Uterus (tissue), 2 donors: ENCODE results near the gene DCC.

Experiments
- POLR2A ChIP-seq, 2 donors: fragments of 450-650 bp; IDR thresholded peaks; one replicate each; pipeline ENCODE4 v1.6.1; 2016; ENCODE audit warnings: antibody characterized with exemption in 2 of 2, mild to moderate bottlenecking in 1 of 2, moderate library complexity in 1 of 2
- TF ChIP-seq, protein P1 (sequence below), 4 experiments: fragments of 200-600 bp in 2 of 4; fragments of 450-650 bp in 2 of 4; sonication (generic) in 2 of 4; IDR thresholded peaks; one replicate each; pipeline ENCODE4 v1.5.1; 2016 to 2019; ENCODE audit warnings: antibody characterized with exemption in 4 of 4, mild to moderate bottlenecking in 2 of 4, moderate library complexity in 1 of 4

- no peak for TF ChIP-seq POLR2A (IDR thresholded peaks at IDR 0.05)
- TF ChIP-seq, protein P1, sequence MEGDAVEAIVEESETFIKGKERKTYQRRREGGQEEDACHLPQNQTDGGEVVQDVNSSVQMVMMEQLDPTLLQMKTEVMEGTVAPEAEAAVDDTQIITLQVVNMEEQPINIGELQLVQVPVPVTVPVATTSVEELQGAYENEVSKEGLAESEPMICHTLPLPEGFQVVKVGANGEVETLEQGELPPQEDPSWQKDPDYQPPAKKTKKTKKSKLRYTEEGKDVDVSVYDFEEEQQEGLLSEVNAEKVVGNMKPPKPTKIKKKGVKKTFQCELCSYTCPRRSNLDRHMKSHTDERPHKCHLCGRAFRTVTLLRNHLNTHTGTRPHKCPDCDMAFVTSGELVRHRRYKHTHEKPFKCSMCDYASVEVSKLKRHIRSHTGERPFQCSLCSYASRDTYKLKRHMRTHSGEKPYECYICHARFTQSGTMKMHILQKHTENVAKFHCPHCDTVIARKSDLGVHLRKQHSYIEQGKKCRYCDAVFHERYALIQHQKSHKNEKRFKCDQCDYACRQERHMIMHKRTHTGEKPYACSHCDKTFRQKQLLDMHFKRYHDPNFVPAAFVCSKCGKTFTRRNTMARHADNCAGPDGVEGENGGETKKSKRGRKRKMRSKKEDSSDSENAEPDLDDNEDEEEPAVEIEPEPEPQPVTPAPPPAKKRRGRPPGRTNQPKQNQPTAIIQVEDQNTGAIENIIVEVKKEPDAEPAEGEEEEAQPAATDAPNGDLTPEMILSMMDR (IDR thresholded peaks at IDR 0.05), result no peak
These were observed 398.9 kb downstream of the DCC start for GRCh38 chr18:52738946-52739345.
